Thyroid gland (tissue), 4 donors: ENCODE data around the gene SIGLEC15. TPM values are rescaled to one million over a fixed set of nuclear protein-coding genes. Genes with fewer than 3 reads are reported as not detected.

Source experiments
- DNase-seq, 2 donors: peaks; one replicate each; pipeline ENCODE4 v3.0.0-alpha.2; 2019
- H3K27ac ChIP-seq, 3 donors: fragments of 200-600 bp; sonication (generic); 1 replicate in 2 of 3; 2 replicates in 1 of 3; pipeline ENCODE4 v1.5.1; 2016 to 2019; ENCODE audit warnings: mild to moderate bottlenecking in 1 of 3, moderate library complexity in 1 of 3
- H3K27me3 ChIP-seq: fragments of 200-600 bp; sonication (generic); one replicate; pipeline ENCODE4 v1.5.1; 2019
- H3K36me3 ChIP-seq, 2 donors: fragments of 200-600 bp; sonication (generic); one replicate each; pipeline ENCODE4 v1.5.1; 2016 to 2019
- H3K4me1 ChIP-seq, 2 donors: fragments of 200-600 bp; sonication (generic); one replicate each; pipeline ENCODE4 v1.5.1; 2017 to 2019
- H3K4me3 ChIP-seq, 3 donors: fragments of 200-600 bp; sonication (generic); replicated peaks in 1 of 3; 1 replicate in 2 of 3; 2 replicates in 1 of 3; pipeline ENCODE4 v1.5.1; 2016; ENCODE audit warnings: mild to moderate bottlenecking in 1 of 3
- H3K9me3 ChIP-seq: fragments of 200-600 bp; sonication (generic); one replicate; pipeline ENCODE4 v1.5.1; 2017
- CTCF ChIP-seq, 6 experiments: fragments of 200-600 bp in 3 of 6; fragments of 450-650 bp in 3 of 6; sonication (generic) in 3 of 6; IDR thresholded peaks; one replicate each; pipeline ENCODE4 v1.5.1; 2016 to 2019; ENCODE audit warnings: antibody characterized with exemption in 6 of 6, mild to moderate bottlenecking in 2 of 6, inconsistent platforms in 1 of 6, moderate library complexity in 1 of 6
- POLR2A ChIP-seq, 2 donors: fragments of 450-650 bp; IDR thresholded peaks; one replicate each; pipeline ENCODE4 v1.6.1; 2017; ENCODE audit warnings: antibody characterized with exemption in 2 of 2, mild to moderate bottlenecking in 2 of 2, moderate library complexity in 1 of 2
- WGBS, 2 donors: methylation state at CpG; one replicate each; pipeline ENCODE4 v1.1.5; 2017; 5-methylcytosine and 5-hydroxymethylcytosine counted together
- intact Hi-C: fragments of 100-400 bp; cut with DNase I; formaldehyde crosslinking; loops from one replicate; pipeline ENCODE4 v1.15.1; 2023
- total RNA-seq, 4 donors: library from RNA; depleted of rRNA; stranded (reverse); fragments of >200 nt; gene quantifications; one replicate each; pipeline ENCODE4 v1.2.3, GENCODE V29; 2016

Gene SIGLEC15
- total RNA-seq, 4 donors from 2014 or later: 0.33 to 4.0 (median 0.54) TPM; not detected in 1

DNA sequence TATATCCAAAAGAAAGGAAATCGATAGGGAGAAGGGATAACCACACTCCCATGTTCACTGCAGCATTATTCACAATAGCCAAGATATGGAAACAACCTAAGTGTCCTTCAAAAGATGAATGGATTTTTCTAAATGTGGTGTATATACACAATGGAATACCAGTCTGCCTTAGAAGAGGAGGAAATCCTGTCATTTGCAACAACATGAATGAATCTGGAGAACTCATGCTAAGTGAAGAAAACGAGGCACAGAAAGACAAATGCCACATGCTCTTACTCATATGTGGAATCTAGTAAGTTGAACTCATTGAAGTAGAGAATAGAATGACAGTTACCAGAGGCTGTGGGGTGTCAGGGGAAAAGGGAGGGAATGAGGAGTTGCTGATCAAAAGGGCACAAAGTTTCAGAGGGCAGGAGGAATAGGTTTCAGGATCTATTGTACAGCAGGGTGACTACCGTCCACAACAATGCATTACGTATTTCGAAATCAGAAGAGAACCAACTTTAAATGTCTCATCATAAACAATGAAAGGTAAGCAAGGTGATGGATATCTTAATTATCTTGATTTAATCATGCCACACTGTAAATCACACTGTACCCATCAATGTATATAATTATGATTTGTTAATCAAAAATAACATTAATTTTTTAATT is 46.1 kb downstream of the SIGLEC15 start:
- no peak overlapping the region for H3K27ac ChIP-seq
- no peak overlapping the region for H3K4me3 ChIP-seq
- no peak for TF ChIP-seq CTCF (IDR thresholded peaks at IDR 0.05)
- no peak for TF ChIP-seq POLR2A (IDR thresholded peaks at IDR 0.05)
- no peaks in the 10 kb centered on the region for H3K27me3 ChIP-seq
- WGBS, 2 donors: 87 to 92% methylated on average over 5 of the region's 5 CpGs
- intact Hi-C loops: loop anchor here (10.0 kb wide), 2 partner anchors 177 to 207 kb away; no protein-coding TSS in a partner anchor
- no peaks in the 10 kb centered on the region for H3K4me1 ChIP-seq
- H3K36me3 ChIP-seq: peaks cover 33 to 39% of the 10 kb centered on the region in 2 donors
- DNase-seq: no peak
- H3K9me3 ChIP-seq: no peaks in the 10 kb centered on the region

GRCh38 chr18:45874491-45875184 is 49.2 kb downstream of the SIGLEC15 start:
- TF ChIP-seq POLR2A (IDR thresholded peaks at IDR 0.05) (no peak), CTCF (IDR thresholded peaks at IDR 0.05) (no peak)
- Histone ChIP-seq H3K27ac (no peak overlapping the region), H3K27me3 (no peaks in the 10 kb centered on the region), H3K4me3 (no peak overlapping the region), H3K9me3 (no peaks in the 10 kb centered on the region), H3K36me3 (peaks cover 26 to 28% of the 10 kb centered on the region in 2 donors), H3K4me1 (no peaks in the 10 kb centered on the region)
- intact Hi-C loops: loop anchor here (10.0 kb wide), 2 partner anchors 180 to 210 kb away; no protein-coding TSS in a partner anchor
- no peak for DNase-seq
- WGBS, 2 donors: 86 to 92% methylated on average over 5 of the region's 5 CpGs

GRCh38 chr18:45876161-45876560 is 50.7 kb downstream of the SIGLEC15 start:
- TF ChIP-seq POLR2A (IDR thresholded peaks at IDR 0.05) (no peak), CTCF (IDR thresholded peaks at IDR 0.05) (no peak)
- Histone ChIP-seq H3K27ac (no peak overlapping the region), H3K4me1 (peaks cover 0 to 4% of the 10 kb centered on the region in 2 donors), H3K36me3 (peaks cover 23 to 25% of the 10 kb centered on the region in 2 donors), H3K9me3 (no peaks in the 10 kb centered on the region), H3K4me3 (no peak overlapping the region), H3K27me3 (no peaks in the 10 kb centered on the region)
- no peak for DNase-seq
- intact Hi-C loops: loop anchor here (10.0 kb wide), 2 partner anchors 181 to 211 kb away; no protein-coding TSS in a partner anchor
- WGBS, 2 donors: 96 to 98% methylated on average over 3 of the region's 3 CpGs

DNA sequence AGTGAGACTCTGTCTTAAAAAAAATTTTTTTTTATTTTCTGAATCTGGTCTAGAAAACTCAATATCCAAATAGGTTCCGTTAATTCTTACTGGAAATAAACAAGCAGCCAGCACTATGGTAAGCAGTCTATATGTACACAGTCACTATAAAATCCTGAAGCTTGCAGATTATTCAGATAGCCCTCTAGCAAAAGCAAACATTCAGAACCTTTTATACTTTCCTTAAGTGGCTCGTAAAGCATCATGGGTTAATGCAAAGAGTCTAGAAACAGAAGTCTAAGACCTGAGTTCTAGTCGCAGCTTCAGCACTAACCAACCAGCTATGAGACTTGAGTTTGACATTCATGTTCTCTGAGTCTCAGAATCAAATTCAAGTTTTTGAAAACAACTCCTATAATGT is 51.9 kb downstream of the SIGLEC15 start:
- DNase-seq: no peak
- intact Hi-C loops: loop anchor here (10.0 kb wide), 2 partner anchors 183 to 213 kb away; no protein-coding TSS in a partner anchor
- H3K36me3 ChIP-seq: peaks cover 25 to 27% of the 10 kb centered on the region in 2 donors
- H3K4me3 ChIP-seq: no peak overlapping the region
- no peaks in the 10 kb centered on the region for H3K9me3 ChIP-seq
- H3K27ac ChIP-seq: no peak overlapping the region
- no peak for TF ChIP-seq CTCF (IDR thresholded peaks at IDR 0.05)
- TF ChIP-seq POLR2A (IDR thresholded peaks at IDR 0.05): no peak
- no peaks in the 10 kb centered on the region for H3K27me3 ChIP-seq
- peaks cover 0 to 4% of the 10 kb centered on the region in 2 donors for H3K4me1 ChIP-seq
- 96 to 97% methylated on average over 3 of the region's 3 CpGs for WGBS, 2 donors
